ENCODE data around the gene MAGEE2. TPM values are rescaled to one million over a fixed set of nuclear protein-coding genes. Genes with fewer than 3 reads are reported as not detected.
"Not testable (repeated sequence)": the region's sequence is repeated elsewhere in the genome, so short reads cannot be mapped to it uniquely, and the experiment has no call there.

MAGEE2 gene, protein sequence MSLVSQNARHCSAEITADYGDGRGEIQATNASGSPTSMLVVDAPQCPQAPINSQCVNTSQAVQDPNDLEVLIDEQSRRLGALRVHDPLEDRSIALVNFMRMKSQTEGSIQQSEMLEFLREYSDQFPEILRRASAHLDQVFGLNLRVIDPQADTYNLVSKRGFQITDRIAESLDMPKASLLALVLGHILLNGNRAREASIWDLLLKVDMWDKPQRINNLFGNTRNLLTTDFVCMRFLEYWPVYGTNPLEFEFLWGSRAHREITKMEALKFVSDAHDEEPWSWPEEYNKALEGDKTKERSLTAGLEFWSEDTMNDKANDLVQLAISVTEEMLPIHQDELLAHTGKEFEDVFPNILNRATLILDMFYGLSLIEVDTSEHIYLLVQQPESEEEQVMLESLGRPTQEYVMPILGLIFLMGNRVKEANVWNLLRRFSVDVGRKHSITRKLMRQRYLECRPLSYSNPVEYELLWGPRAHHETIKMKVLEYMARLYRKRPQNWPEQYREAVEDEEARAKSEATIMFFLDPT
- not detected for total RNA-seq
- polyA plus RNA-seq (2013, experiment 1 of 2), result not detected
- polyA plus RNA-seq (2013, experiment 2 of 2), result 0.03 TPM
- 0 to 0.14 (median 0) reads per million in 172 experiments for total RNA-seq

DNA sequence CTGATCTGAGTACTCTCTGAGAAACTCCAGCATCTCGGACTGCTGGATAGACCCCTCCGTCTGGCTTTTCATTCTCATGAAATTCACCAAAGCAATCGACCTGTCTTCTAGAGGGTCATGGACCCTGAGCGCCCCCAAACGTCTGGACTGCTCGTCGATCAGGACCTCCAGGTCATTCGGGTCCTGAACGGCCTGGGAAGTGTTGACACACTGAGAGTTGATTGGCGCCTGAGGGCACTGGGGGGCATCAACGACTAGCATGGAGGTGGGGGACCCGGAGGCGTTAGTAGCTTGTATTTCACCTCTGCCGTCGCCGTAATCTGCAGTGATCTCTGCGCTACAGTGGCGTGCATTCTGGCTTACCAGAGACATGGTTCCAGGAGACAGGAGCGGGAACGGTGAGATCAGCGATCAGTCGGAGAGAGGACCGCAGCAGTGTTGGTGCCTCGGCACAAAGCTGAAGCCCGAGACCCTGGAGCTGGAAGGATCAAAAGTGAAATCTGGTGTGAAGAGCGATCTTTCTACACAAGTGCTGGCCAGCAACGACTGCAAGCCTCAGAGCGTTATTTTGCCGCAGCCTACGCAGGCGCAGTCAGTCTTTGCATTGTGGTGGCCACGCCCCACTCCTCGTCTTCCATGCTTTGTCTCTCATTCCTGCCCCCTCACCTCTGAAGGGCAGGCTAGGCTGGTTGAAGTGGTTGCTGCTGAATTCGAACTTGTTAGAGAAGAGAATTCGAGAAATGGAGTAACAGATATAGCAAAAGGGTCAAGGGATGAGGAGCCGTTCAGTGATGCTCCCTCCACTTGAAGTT, at the start of gene MAGEE2:
Gene MAGEE2 (minus strand): TSS at position 575 of the 812 bp plus-strand sequence. CDS start 203 bp downstream, at position 372.
- Histone ChIP-seq H3K4me1 (ENCODE audit: insufficient read depth, low read length) (peaks cover 9% of the 10 kb centered on the region), H3K9me3 (ENCODE audit: control insufficient read depth in 1 of 2, insufficient read depth in 1 of 2, low read length in 2 of 2) (no peaks in the 10 kb centered on the region), H3K4me3 (ENCODE audit: low read length) (peak within 1 kb of the TSS; percentile 48), H3K36me3 (ENCODE audit: insufficient read depth, low read length) (no peaks in the 10 kb centered on the region), H3K27ac (ENCODE audit: low read depth in 1 of 2, low read length in 2 of 2) (no peak within 1 kb of the TSS), H3K27me3 (ENCODE audit: control insufficient read depth in 1 of 2, insufficient read depth in 2 of 2, low read length in 2 of 2) (peaks cover 0 to 2% of the 10 kb centered on the region in 2 experiments)
- no peak for TF ChIP-seq CTCF (IDR thresholded peaks at IDR 0.05)
- POLR2A ChIA-PET, result no interaction called here
- intact Hi-C loops (cut with DNase I, micrococcal nuclease), result no loop called here
- H3K9me3 Mint-ChIP-seq, result no peaks in the 10 kb centered on the region
- H3K36me3 Mint-ChIP-seq (ENCODE audit: low read depth), result no peaks in the 10 kb centered on the region
- H3K4me3 Mint-ChIP-seq, result peak within 1 kb of the TSS; percentile 79
- CTCF ChIA-PET, result no interaction called here
- H3K27ac Mint-ChIP-seq, result no peak within 1 kb of the TSS
- DNase-seq (peak in 5 of 14 experiments; percentile 1 to 29 (median 7)), ATAC-seq (ENCODE audit: poor library complexity) (no peak)
- H3K27me3 Mint-ChIP-seq, result peaks cover 5% of the 10 kb centered on the region
- H3K4me1 Mint-ChIP-seq (ENCODE audit: low read depth), result no peaks in the 10 kb centered on the region

DNA sequence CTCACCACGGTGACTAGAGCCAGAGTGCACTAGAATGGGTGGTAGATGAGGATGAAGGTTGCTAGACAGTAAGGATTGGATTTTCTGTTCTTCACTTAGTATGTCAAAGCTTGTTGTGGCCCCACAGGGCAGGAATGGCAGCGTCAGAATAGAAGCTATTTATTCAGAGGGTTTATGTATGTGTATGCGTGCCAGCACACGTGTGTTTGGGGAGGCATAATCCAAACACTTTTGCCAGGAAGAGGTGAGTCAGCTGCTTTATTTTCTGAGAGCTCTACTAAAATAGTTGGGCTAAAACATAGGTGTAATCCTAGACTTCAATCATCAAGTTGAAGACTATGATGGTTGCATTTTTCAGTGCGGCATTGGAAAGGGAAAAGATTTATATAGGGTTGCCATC, 1.2 kb upstream of the MAGEE2 start:
- no peak for TF ChIP-seq CTCF (IDR thresholded peaks at IDR 0.05)
- intact Hi-C loops (cut with DNase I, micrococcal nuclease), result no loop called here
- no peak overlapping the region for H3K27ac Mint-ChIP-seq
- DNase-seq, result no peak
- H3K4me3 Mint-ChIP-seq, result no peak overlapping the region
- Histone ChIP-seq H3K4me3 (ENCODE audit: low read length) (no peak overlapping the region), H3K27ac (ENCODE audit: low read depth in 1 of 2, low read length in 2 of 2) (no peak overlapping the region), H3K4me1 (ENCODE audit: insufficient read depth, low read length) (peaks cover 9% of the 10 kb centered on the region), H3K36me3 (ENCODE audit: insufficient read depth, low read length) (no peaks in the 10 kb centered on the region), H3K9me3 (ENCODE audit: control insufficient read depth in 1 of 2, insufficient read depth in 1 of 2, low read length in 2 of 2) (no peaks in the 10 kb centered on the region), H3K27me3 (ENCODE audit: control insufficient read depth in 1 of 2, insufficient read depth in 2 of 2, low read length in 2 of 2) (peaks cover 0 to 2% of the 10 kb centered on the region in 2 experiments)
- ATAC-seq (ENCODE audit: poor library complexity), result no peak
- ChIA-PET POLR2A (no interaction called here), CTCF (no interaction called here)
- no peaks in the 10 kb centered on the region for H3K4me1 Mint-ChIP-seq (ENCODE audit: low read depth)
- peaks cover 5% of the 10 kb centered on the region for H3K27me3 Mint-ChIP-seq
- no peaks in the 10 kb centered on the region for H3K36me3 Mint-ChIP-seq (ENCODE audit: low read depth)
- no peaks in the 10 kb centered on the region for H3K9me3 Mint-ChIP-seq

- Mint-ChIP-seq H3K27me3 (peaks cover 5% of the 10 kb centered on the region), H3K4me3 (no peak overlapping the region), H3K27ac (no peak overlapping the region), H3K36me3 (ENCODE audit: low read depth) (no peaks in the 10 kb centered on the region), H3K4me1 (ENCODE audit: low read depth) (no peaks in the 10 kb centered on the region), H3K9me3 (no peaks in the 10 kb centered on the region)
- peaks cover 0 to 2% of the 10 kb centered on the region in 2 experiments for H3K27me3 ChIP-seq (ENCODE audit: control insufficient read depth in 1 of 2, insufficient read depth in 2 of 2, low read length in 2 of 2)
- no peak for TF ChIP-seq CTCF (IDR thresholded peaks at IDR 0.05)
- POLR2A ChIA-PET, result no interaction called here
- ATAC-seq (ENCODE audit: poor library complexity), result no peak
- no peak overlapping the region for H3K4me3 ChIP-seq (ENCODE audit: low read length)
- no peak overlapping the region for H3K27ac ChIP-seq (ENCODE audit: low read depth in 1 of 2, low read length in 2 of 2)
- DNase-seq, result no peak
- CTCF ChIA-PET, result no interaction called here
- peaks cover 9% of the 10 kb centered on the region for H3K4me1 ChIP-seq (ENCODE audit: insufficient read depth, low read length)
- no peaks in the 10 kb centered on the region for H3K9me3 ChIP-seq (ENCODE audit: control insufficient read depth in 1 of 2, insufficient read depth in 1 of 2, low read length in 2 of 2)
- H3K36me3 ChIP-seq (ENCODE audit: insufficient read depth, low read length), result no peaks in the 10 kb centered on the region
- intact Hi-C loops (cut with DNase I, micrococcal nuclease), result no loop called here
These were observed 3.4 kb downstream of the MAGEE2 start for GRCh38 chrX:75781611-75782010.

GRCh38 chrX:75768063-75768462, 17.0 kb downstream of the MAGEE2 start:
- ATAC-seq (ENCODE audit: poor library complexity); H3K36me3 ChIP-seq (ENCODE audit: insufficient read depth, low read length); DNase-seq; H3K9me3 ChIP-seq (ENCODE audit: control insufficient read depth in 1 of 2, insufficient read depth in 1 of 2, low read length in 2 of 2); H3K4me1 Mint-ChIP-seq (ENCODE audit: low read depth); H3K27me3 ChIP-seq (ENCODE audit: control insufficient read depth in 1 of 2, insufficient read depth in 2 of 2, low read length in 2 of 2); intact Hi-C loops (cut with DNase I, micrococcal nuclease); H3K4me3 Mint-ChIP-seq; H3K27ac ChIP-seq (ENCODE audit: low read depth in 1 of 2, low read length in 2 of 2); CTCF ChIA-PET; H3K4me3 ChIP-seq (ENCODE audit: low read length); H3K27ac Mint-ChIP-seq; H3K4me1 ChIP-seq (ENCODE audit: insufficient read depth, low read length); H3K9me3 Mint-ChIP-seq; POLR2A ChIA-PET; H3K36me3 Mint-ChIP-seq (ENCODE audit: low read depth); H3K27me3 Mint-ChIP-seq: not testable (repeated sequence)
